HG02571 (cell line): Measurements from ENCODE around the gene SIRT2.
"Not testable (repeated sequence)": the region's sequence is repeated elsewhere in the genome, so short reads cannot be mapped to it uniquely, and the experiment has no call there.

Source experiments
- ATAC-seq: cut with Tn5 transposase; IDR thresholded peaks from one replicate; pipeline ENCODE4 v1.9.1; 2021; ENCODE audit warnings: mild to moderate bottlenecking, moderate library complexity; ENCODE audit not compliant: unreplicated experiment

SIRT2 gene

GRCh38 chr19:38830039-38830733 is 69.2 kb downstream of the SIRT2 start:
- ATAC-seq, result no peak

GRCh38 chr19:38829203-38829602 is 70.2 kb downstream of the SIRT2 start:
- ATAC-seq, result not testable (repeated sequence)
